HG03039 (cell line): Measurements from ENCODE around the gene LRSAM1.

ENCODE experiments used
- ATAC-seq: cut with Tn5 transposase; IDR thresholded peaks from one replicate; pipeline ENCODE4 v1.9.1; 2021; ENCODE audit warnings: mild to moderate bottlenecking, moderate library complexity; ENCODE audit not compliant: unreplicated experiment

LRSAM1 gene

GRCh38 chr9:127529671-127530070 is 78.4 kb downstream of the LRSAM1 start:
- ATAC-seq = no peak

GRCh38 chr9:127530206-127530941 is 79.1 kb downstream of the LRSAM1 start:
- ATAC-seq = no peak

GRCh38 chr9:127531676-127532075 is 80.4 kb downstream of the LRSAM1 start:
- no peak for ATAC-seq

GRCh38 chr9:127534250-127534906 is 83.1 kb downstream of the LRSAM1 start:
- no peak for ATAC-seq

GRCh38 chr9:127534931-127535330 is 83.6 kb downstream of the LRSAM1 start:
- ATAC-seq = no peak

- no peak for ATAC-seq
Observed at GRCh38 chr9:127535396-127535795, 84.1 kb downstream of the LRSAM1 start.

- ATAC-seq = no peak
Observed at GRCh38 chr9:127535834-127536233, 84.5 kb downstream of the LRSAM1 start.

- no peak for ATAC-seq
Observed at GRCh38 chr9:127536499-127536898, 85.2 kb downstream of the LRSAM1 start.

- ATAC-seq = no peak
Observed at GRCh38 chr9:127537014-127537413, 85.7 kb downstream of the LRSAM1 start.

GRCh38 chr9:127537792-127538191 is 86.5 kb downstream of the LRSAM1 start:
- ATAC-seq = no peak

GRCh38 chr9:127538849-127539258 is 87.5 kb downstream of the LRSAM1 start:
- ATAC-seq = no peak

GRCh38 chr9:127539259-127539981 is 88.1 kb downstream of the LRSAM1 start:
- ATAC-seq = no peak

GRCh38 chr9:127539982-127540663 is 88.8 kb downstream of the LRSAM1 start:
- no peak for ATAC-seq

- no peak for ATAC-seq
Observed at GRCh38 chr9:127540664-127541041, 89.3 kb downstream of the LRSAM1 start.

GRCh38 chr9:127541176-127541575 is 89.9 kb downstream of the LRSAM1 start:
- no peak for ATAC-seq

GRCh38 chr9:127541865-127542264 is 90.6 kb downstream of the LRSAM1 start:
- no peak for ATAC-seq

- no peak for ATAC-seq
Observed at GRCh38 chr9:127543221-127543620, 91.9 kb downstream of the LRSAM1 start.

GRCh38 chr9:127543973-127544533 is 92.7 kb downstream of the LRSAM1 start:
- ATAC-seq = no peak

- ATAC-seq = no peak
Observed at GRCh38 chr9:127545196-127546124, 94.2 kb downstream of the LRSAM1 start.
